CD4-positive, alpha-beta T cell (primary cell): ENCODE results near the gene FAM236D. TPM values are rescaled to one million over a fixed set of nuclear protein-coding genes. Genes with fewer than 3 reads are reported as not detected.
"Not testable (repeated sequence)": the region's sequence is repeated elsewhere in the genome, so short reads cannot be mapped to it uniquely, and the experiment has no call there.

ENCODE experiments used
- ATAC-seq: fragments of 200-7000 bp; cut with Tn5 transposase; one replicate; pipeline ENCODE4 v1.10.0; 2022; ENCODE audit warnings: mild to moderate bottlenecking; ENCODE audit not compliant: poor library complexity
- CTCF ChIA-PET: fragments of 350-600 bp; sonication (Branson Sonifier 250); formaldehyde crosslinking; loops from one replicate; lab custom pipeline; 2021; ENCODE audit warnings: antibody characterized with exemption, inconsistent platforms; lab: Charles Lee
- POLR2A ChIA-PET: fragments of 350-600 bp; sonication (Branson Sonifier 250); formaldehyde crosslinking; loops from one replicate; lab custom pipeline; 2021; ENCODE audit warnings: antibody characterized with exemption, inconsistent platforms; lab: Charles Lee
- DNase-seq, 14 experiments: peaks; one replicate each; pipeline ENCODE4 v3.0.0-alpha.2; 2013 to 2020; ENCODE audit warnings: mixed read lengths in 2 of 14
- H3K27ac ChIP-seq, 2 donors: one replicate each; pipeline versions ENCODE4 v1.5.1 to v1.7.0; 2013; ENCODE audit warnings: low read length in 2 of 2, low read depth in 1 of 2, mild to moderate bottlenecking in 1 of 2
- H3K27me3 ChIP-seq, 2 experiments: 1 replicate in 1 of 2; 2 replicates in 1 of 2; pipeline versions ENCODE4 v1.6.1 to v1.7.0; 2013; ENCODE audit warnings: low read length in 2 of 2, control low read depth in 1 of 2, mild to moderate bottlenecking in 1 of 2, moderate library complexity in 1 of 2; ENCODE audit not compliant: insufficient read depth in 2 of 2, control insufficient read depth in 1 of 2
- H3K36me3 ChIP-seq: one replicate; pipeline ENCODE4 v1.6.1; 2013; ENCODE audit warnings: low read length, control low read depth; ENCODE audit not compliant: insufficient read depth
- H3K4me1 ChIP-seq: one replicate; pipeline ENCODE4 v1.6.1; 2013; ENCODE audit warnings: low read length, control low read depth; ENCODE audit not compliant: insufficient read depth
- H3K4me3 ChIP-seq: one replicate; pipeline ENCODE4 v1.5.1; 2013; ENCODE audit warnings: mild to moderate bottlenecking, low read length, moderate library complexity
- H3K9me3 ChIP-seq, 2 experiments: 1 replicate in 1 of 2; 2 replicates in 1 of 2; pipeline versions ENCODE4 v1.6.1 to v1.7.0; 2013; ENCODE audit warnings: low read length in 2 of 2, mild to moderate bottlenecking in 2 of 2, control low read depth in 1 of 2, moderate library complexity in 1 of 2; ENCODE audit not compliant: control insufficient read depth in 1 of 2, insufficient read depth in 1 of 2
- H3K27ac Mint-ChIP-seq: one replicate; pipeline ENCODE4 v1.8.0; 2020; ENCODE audit warnings: mixed read lengths
- H3K27me3 Mint-ChIP-seq: one replicate; pipeline ENCODE4 v1.8.0; 2021; ENCODE audit warnings: mixed read lengths
- H3K36me3 Mint-ChIP-seq: one replicate; pipeline ENCODE4 v1.8.0; 2021; ENCODE audit warnings: low read depth, mixed read lengths
- H3K4me1 Mint-ChIP-seq: one replicate; pipeline ENCODE4 v1.8.0; 2021; ENCODE audit warnings: low read depth, mixed read lengths
- H3K4me3 Mint-ChIP-seq: one replicate; pipeline ENCODE4 v1.8.0; 2020; ENCODE audit warnings: mild to moderate bottlenecking, mixed read lengths
- H3K9me3 Mint-ChIP-seq: one replicate; pipeline ENCODE4 v1.8.0; 2020; ENCODE audit warnings: mixed read lengths
- intact Hi-C, 2 experiments: fragments of 100-400 bp; cut with DNase I in 1 of 2; cut with micrococcal nuclease in 1 of 2; formaldehyde crosslinking; loops; one replicate each; pipeline versions ENCODE4 v1.15.1 to v1.9.0; 2023 to 2025; cut with DNase I, micrococcal nuclease
- polyA plus RNA-seq, 2 donors: library from polyadenylated mRNA; unstranded; fragments of 120-200 nt; gene quantifications; one replicate each; pipeline ENCODE4 v1.2.1, GENCODE V29; 2013
- total RNA-seq, 174 experiments: library from RNA in 2 of 174; stranded (reverse) in 2 of 174; gene quantifications; one replicate each; pipeline ENCODE4 v1.2.3 and lab custom pipeline; 2021 to 2026

The FAM236D gene
- not detected for total RNA-seq
- not detected for polyA plus RNA-seq (2013, experiment 1 of 2)
- not detected for polyA plus RNA-seq (2013, experiment 2 of 2)
- 0 reads per million in 172 experiments for total RNA-seq (lab: John Stamatoyannopoulos, UW)

DNA sequence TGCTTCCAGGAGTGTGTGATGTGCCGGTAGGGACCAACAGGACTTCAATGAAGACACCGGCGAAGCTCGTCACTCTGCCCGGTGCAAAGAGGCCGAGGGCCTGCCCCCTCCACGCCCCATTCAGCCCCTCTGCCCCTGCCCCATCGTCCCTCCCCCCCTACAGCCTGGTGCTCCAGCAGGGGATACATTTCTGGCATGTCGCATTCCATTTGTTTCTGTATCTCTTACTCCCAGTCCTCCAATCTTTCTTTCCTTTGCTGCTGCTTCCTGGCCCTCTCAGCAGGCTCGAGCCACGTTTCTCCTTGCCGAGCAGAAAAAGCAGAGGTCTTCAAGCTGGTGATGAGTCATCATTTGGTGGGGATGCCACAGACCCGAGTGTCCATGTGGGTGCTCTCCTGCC lies at the start of gene FAM236D:
FAM236D (minus strand) TSS at position 101 of the 400 bp plus-strand sequence; CDS start at position 1, 100 bp downstream.
- CTCF ChIA-PET, H3K27ac ChIP-seq, H3K9me3 ChIP-seq, ATAC-seq, H3K36me3 Mint-ChIP-seq, H3K4me1 ChIP-seq, H3K27ac Mint-ChIP-seq, H3K36me3 ChIP-seq, H3K4me1 Mint-ChIP-seq, intact Hi-C loops, H3K4me3 ChIP-seq, H3K9me3 Mint-ChIP-seq, POLR2A ChIA-PET, H3K27me3 ChIP-seq, H3K4me3 Mint-ChIP-seq, H3K27me3 Mint-ChIP-seq, DNase-seq: not testable (repeated sequence)

DNA sequence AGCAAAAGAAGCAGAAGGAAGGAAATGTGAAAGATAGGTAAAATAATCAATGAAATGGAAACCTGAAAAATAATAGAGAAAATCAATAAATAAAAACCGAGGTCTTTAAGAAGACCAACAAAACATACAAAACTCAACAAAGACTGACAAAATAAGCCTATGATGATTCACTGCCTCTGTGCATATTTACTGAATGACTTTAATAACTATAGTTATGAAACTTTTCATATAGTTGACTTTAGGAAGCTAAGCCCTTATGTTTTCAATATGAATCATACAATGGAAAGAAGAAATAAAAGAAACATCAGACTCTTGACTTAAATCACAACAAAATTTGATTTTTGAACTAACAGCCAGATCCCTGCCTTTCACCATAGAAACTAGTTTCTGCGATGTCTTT lies 29.5 kb upstream of the FAM236D start:
- H3K36me3 Mint-ChIP-seq, H3K4me1 Mint-ChIP-seq, ATAC-seq, POLR2A ChIA-PET, H3K27ac Mint-ChIP-seq, H3K4me3 Mint-ChIP-seq, H3K27ac ChIP-seq, H3K36me3 ChIP-seq, DNase-seq, H3K9me3 Mint-ChIP-seq, H3K4me1 ChIP-seq, CTCF ChIA-PET, H3K4me3 ChIP-seq, H3K9me3 ChIP-seq, intact Hi-C loops, H3K27me3 ChIP-seq, H3K27me3 Mint-ChIP-seq: not testable (repeated sequence)

DNA sequence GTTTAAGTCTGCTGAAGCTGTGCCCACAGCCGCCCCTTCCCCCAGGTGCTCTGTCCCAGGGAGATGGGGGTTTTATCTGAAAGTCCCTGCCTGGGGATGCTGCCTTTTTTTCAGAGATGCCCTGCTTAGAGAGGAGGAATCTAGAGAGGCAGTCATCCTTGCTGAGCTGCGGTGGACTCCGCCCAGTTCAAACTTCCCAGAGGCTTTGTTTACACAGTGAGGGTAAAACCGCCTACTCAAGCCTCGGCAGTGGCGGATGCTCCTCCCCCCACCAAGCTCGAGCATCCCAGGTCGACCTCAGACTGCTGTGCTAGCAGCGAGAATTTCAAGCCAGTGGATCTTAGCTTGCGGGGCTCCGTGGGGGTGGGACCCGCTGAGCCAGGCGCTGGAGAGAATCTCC lies 22.7 kb upstream of the FAM236D start:
- H3K4me3 Mint-ChIP-seq, H3K4me1 Mint-ChIP-seq, intact Hi-C loops, CTCF ChIA-PET, H3K36me3 Mint-ChIP-seq, H3K27ac Mint-ChIP-seq, H3K27me3 ChIP-seq, H3K27me3 Mint-ChIP-seq, H3K9me3 Mint-ChIP-seq, ATAC-seq, H3K4me3 ChIP-seq, H3K27ac ChIP-seq, POLR2A ChIA-PET, H3K36me3 ChIP-seq, H3K9me3 ChIP-seq, H3K4me1 ChIP-seq, DNase-seq: not testable (repeated sequence)

DNA sequence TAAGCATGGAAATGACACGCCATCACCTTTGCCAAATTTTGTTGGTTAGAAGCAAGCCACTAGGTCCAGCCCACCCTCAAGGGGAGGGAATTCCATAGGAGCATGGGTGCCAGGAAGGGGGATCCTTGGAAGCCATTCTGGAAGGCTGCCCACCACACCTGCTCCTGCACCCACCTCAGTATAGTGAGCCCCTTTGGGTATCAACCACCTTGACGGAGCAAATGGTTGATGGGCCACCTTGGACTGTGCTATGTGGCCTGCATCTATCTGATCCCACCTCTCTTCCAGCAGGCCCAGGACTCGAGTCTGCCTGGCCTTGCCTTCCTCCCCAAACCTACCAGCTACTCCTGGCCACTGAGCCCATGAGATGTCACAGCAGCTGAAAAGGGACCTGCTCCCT lies 17.6 kb downstream of the FAM236D start:
- POLR2A ChIA-PET, H3K9me3 Mint-ChIP-seq, H3K9me3 ChIP-seq, H3K4me3 ChIP-seq, H3K4me3 Mint-ChIP-seq, ATAC-seq, H3K4me1 ChIP-seq, H3K27me3 Mint-ChIP-seq, H3K27ac ChIP-seq, H3K4me1 Mint-ChIP-seq, intact Hi-C loops, DNase-seq, H3K27me3 ChIP-seq, H3K36me3 Mint-ChIP-seq, H3K27ac Mint-ChIP-seq, H3K36me3 ChIP-seq, CTCF ChIA-PET: not testable (repeated sequence)

- intact Hi-C loops, H3K9me3 Mint-ChIP-seq, H3K27ac Mint-ChIP-seq, H3K36me3 Mint-ChIP-seq, CTCF ChIA-PET, H3K27me3 Mint-ChIP-seq, H3K4me1 ChIP-seq, H3K36me3 ChIP-seq, H3K27ac ChIP-seq, POLR2A ChIA-PET, H3K4me1 Mint-ChIP-seq, H3K4me3 ChIP-seq, H3K27me3 ChIP-seq, DNase-seq, ATAC-seq, H3K4me3 Mint-ChIP-seq, H3K9me3 ChIP-seq: not testable (repeated sequence)
These were observed 19.9 kb downstream of the FAM236D start for GRCh38 chrX:72788142-72788541.

DNA sequence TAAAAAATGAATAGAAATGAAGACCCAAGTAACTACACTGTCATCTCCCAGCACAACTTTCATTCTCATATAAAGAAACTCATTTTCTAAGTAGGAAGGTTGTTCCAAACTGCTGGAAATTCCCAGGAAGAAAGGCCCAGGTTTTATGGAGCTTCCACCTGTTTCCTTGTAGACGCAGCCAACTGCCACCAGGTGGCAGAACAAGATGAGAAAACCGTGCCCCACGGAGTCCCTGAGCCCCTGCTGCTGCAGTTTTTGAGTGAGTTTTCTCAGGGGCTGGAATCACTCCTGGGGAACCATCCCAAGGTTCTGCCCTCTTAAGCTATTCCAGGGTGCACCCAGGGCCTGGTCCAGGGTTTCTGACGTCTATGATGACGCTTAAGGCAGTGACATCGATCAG lies 24.0 kb downstream of the FAM236D start:
- H3K27ac ChIP-seq, H3K27ac Mint-ChIP-seq, DNase-seq, H3K36me3 ChIP-seq, H3K9me3 Mint-ChIP-seq, intact Hi-C loops, H3K4me3 ChIP-seq, ATAC-seq, H3K4me3 Mint-ChIP-seq, H3K4me1 ChIP-seq, H3K9me3 ChIP-seq, H3K27me3 Mint-ChIP-seq, H3K36me3 Mint-ChIP-seq, CTCF ChIA-PET, H3K27me3 ChIP-seq, POLR2A ChIA-PET, H3K4me1 Mint-ChIP-seq: not testable (repeated sequence)

- POLR2A ChIA-PET, H3K9me3 Mint-ChIP-seq, H3K9me3 ChIP-seq, H3K4me3 ChIP-seq, intact Hi-C loops, DNase-seq, H3K36me3 Mint-ChIP-seq, H3K4me1 Mint-ChIP-seq, H3K27me3 Mint-ChIP-seq, H3K27ac ChIP-seq, H3K36me3 ChIP-seq, H3K4me3 Mint-ChIP-seq, ATAC-seq, H3K4me1 ChIP-seq, H3K27ac Mint-ChIP-seq, CTCF ChIA-PET, H3K27me3 ChIP-seq: not testable (repeated sequence)
These were observed 24.6 kb downstream of the FAM236D start for GRCh38 chrX:72783365-72783936.
